Right renal cortex interstitium (tissue), 3 donors: ENCODE measurements around the gene MAMDC4. TPM values are rescaled to one million over a fixed set of nuclear protein-coding genes. Genes with fewer than 3 reads are reported as not detected.
"Not testable (repeated sequence)": the region's sequence is repeated elsewhere in the genome, so short reads cannot be mapped to it uniquely, and the experiment has no call there.

ENCODE experiments used
- DNase-seq, 3 donors: peaks; one replicate each; pipeline ENCODE4 v3.0.0-alpha.2; 2013; ENCODE audit warnings: low read depth in 3 of 3, low spot score in 2 of 3
- polyA plus RNA-seq, 3 donors: library from polyadenylated mRNA; unstranded; fragments of 120-200 nt; gene quantifications; one replicate each; pipeline ENCODE4 v1.2.1, GENCODE V29; 2013; ENCODE audit not compliant: insufficient read length in 3 of 3

Gene MAMDC4
- polyA plus RNA-seq, 3 donors = 3.1 to 4.6 (median 4.3) TPM

DNA sequence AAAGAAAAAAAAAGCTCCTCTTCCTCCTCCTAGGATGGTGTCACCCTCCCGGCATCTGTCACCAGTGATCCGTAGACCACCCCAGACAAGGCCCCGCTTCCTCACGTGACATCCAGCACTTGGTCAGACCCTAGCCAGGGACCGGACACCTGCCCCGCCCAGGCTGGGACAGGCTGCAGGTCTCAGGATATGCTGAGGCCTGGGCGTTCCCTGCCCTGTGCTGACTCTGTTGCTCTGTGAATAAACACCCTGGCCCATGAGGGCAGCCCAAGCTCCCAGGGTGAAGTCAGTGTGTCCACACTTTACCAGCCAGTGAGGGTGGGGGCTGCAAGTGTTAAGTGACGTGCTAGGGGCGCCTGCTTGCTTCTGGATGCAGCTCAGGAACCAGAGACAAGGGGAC, 8.4 kb downstream of the MAMDC4 start:
- no peak for DNase-seq

DNA sequence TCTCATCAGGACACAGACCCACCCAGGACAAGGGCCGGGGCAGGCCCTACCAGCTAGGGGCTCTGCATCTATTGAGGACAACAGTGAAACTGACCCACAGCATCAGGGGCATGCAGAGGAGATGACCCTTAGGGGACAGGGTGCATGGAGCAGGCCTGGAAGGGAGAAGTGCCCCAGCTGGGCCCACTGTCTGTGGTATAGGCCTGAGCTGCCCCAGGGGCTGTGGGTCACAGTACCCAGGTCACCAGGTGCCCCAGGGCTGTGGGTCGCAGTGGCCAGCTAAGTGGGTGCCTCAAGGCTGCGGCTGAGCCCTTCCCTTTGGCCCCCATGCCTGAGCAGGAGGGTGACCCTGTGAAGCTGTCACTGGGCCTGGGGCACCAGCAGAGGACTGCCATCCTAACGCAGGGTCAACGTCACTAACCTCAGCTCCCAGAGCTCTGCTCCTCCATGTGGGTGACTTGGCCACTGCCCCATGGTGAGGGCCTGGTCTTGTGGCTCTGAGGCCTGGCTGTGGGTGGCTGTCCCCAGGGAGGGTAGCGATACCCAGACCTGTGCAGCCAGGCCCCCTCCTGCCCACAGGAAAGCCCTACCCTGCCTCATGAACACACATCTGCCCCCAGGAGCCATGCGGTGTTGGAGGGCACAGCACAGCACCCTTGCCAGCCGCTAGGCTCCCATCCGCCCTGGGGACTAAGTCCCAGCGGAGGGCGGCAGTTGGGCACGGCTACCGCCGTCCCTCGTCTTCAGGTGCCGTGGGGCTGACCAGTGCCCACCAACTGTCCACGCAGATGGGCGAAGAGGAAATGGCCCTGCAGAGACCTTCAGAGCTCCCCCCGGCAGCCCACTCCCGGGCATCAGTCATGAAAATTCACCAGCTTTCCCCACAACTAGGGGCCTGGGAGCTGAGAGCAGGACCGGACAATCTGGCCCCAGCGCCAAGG, 9.1 kb downstream of the MAMDC4 start:
- no peak for DNase-seq

- DNase-seq = no peak
Measured at GRCh38 chr9:136861874-136862457, 9.8 kb downstream of the MAMDC4 start.

DNA sequence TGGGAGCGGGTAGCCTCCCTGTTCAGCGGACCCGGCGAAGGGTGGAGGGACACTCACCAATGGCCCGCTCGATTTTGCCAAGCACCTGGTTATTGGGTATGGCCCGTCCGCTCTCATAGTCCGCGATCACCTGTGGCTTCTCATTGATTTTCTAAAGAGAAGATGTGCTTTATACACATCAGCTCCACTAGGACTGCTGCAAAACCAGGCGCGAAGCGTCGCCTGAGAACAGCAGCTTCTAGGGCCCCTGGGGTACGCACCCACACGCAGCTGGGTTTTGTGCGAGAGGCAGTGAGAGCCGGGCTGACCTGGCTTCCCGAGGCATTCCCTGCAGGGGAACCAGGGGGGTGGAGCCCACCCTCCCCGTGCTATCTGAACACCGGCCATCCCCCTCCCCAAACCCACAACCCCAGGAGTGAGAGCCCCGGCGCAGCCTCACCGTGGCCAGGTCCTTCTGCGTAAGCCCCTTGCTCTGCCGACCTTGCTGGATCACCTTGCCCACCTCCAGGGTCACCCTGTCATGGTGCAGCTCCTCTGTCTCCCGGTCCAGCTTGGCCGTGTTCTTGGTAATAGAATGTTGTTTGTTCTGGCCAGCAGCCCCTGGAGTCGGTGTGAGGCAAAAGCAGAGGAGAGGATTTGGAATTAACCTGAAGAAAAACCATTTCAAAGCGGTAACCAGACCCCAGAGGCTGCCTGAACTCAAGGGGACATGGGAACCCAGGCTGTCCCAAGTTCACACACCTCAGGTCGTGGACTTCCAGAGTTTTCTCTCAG, 10.9 kb downstream of the MAMDC4 start:
- DNase-seq = no peak

DNA sequence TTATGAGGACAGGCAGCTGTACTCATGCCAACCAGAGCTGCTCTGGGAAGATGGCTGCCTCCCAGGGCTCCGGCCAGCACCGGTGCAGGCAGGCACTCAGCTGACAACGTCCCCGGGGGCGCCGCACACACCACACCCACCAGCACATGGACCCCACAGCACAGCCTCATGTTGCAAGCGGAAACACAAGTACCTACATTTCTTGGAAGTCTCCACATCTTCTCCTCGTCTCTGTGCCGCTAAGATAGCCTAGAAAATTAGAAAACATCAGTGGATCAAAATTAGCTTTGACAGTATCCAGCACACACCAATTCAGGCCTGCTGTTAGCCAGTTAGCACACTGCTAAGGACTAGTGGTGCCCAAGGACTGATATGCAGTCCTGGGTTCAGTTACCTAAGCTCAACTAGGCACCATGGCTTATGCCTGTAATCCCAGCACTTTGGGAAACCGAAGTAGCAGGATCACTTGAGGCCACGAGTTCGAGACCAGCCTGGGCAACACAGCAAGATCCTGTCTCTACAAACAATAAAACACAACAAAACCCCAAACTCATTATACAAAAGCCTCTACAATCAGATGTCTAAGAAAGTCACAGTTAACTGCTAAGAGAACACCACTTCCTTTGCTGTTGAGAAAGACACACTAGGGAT, 11.6 kb downstream of the MAMDC4 start:
- no peak for DNase-seq

GRCh38 chr9:136865041-136865767, 13.1 kb downstream of the MAMDC4 start:
- DNase-seq = no peak

DNA sequence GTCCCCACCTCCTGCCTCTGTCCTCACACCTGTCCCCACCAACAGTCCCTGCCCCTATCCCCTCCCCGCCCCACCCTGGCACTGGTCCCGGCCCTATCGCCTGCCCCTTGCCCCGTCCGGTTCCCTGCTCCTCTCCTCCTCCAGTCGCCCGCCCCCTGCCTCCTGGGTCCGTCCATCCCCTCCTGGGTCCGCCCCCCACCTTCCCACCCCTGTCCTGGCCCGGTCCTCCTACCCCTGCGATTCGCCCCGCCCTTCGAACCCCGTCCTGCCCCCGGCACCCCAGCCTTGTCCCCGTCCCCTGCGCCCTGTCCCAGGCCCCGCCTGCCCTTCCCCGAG, 13.6 kb downstream of the MAMDC4 start:
- no peak for DNase-seq

GRCh38 chr9:136866898-136867421, 14.8 kb downstream of the MAMDC4 start:
- DNase-seq = not testable (repeated sequence)

DNA sequence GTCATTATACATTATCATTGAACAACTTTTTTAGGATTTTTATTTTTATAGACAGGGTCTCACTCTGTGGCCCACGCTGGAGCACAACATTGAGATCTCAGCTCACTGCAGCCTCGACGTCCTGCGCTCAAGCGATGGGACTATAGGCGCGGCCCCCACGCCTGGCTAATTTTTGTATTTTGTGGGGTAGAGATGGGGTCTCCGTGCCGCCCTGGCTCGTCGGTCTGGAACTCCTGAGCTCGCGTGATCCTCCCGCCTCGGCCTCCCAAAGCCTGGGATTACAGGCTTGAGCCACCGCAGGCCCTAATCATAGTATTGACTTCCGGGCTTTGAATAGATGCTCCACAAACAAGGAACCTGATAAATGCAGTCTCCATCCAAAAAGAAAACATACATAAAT, 15.3 kb downstream of the MAMDC4 start:
- DNase-seq = no peak

- DNase-seq = no peak
Measured at GRCh38 chr9:136867917-136868316, 15.8 kb downstream of the MAMDC4 start.

DNA sequence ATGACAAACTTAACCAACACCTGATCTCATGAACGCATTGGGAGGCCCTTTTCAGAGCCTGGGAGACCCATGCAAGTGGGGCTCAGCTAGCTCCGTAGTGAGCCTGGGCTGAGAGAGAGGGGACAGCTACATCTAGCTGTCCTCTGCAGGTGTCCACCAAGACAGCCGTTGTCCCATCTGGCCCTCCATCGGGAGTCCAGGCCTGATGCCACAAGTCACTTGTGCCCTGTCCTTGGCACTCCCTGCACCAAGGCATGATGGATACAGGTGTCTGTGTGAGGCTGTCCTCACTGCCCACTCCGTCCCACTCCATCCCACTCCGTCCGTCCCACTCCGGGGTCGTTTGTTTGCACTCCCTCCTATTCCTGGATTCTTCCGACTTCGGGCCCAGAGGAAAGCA, 16.5 kb downstream of the MAMDC4 start:
- DNase-seq = no peak

DNA sequence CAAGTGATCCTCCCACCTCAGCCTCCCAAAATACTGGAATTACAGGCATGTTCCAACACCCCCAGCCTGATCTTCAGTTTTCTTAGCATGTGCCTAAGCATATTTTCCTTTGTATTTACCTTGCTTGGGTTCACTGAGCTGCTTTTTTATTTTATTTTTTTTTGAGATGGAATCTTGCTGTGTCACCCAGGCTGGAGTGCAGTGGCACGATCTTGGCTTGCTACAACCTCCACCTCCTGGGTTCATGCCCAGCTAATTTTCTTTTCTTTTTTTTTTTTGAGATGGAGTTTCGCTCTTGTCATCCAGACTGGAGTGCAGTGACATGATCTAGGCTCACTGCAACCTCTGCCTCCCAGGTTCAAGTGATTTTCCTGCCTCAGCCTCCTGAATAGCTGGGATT, 17.5 kb downstream of the MAMDC4 start:
- not testable (repeated sequence) for DNase-seq

GRCh38 chr9:136875155-136875554, 23.0 kb downstream of the MAMDC4 start:
- DNase-seq = no peak

- DNase-seq = no peak
Measured at GRCh38 chr9:136876476-136876875, 24.3 kb downstream of the MAMDC4 start.

GRCh38 chr9:136880651-136881050, 28.5 kb downstream of the MAMDC4 start:
- no peak for DNase-seq

DNA sequence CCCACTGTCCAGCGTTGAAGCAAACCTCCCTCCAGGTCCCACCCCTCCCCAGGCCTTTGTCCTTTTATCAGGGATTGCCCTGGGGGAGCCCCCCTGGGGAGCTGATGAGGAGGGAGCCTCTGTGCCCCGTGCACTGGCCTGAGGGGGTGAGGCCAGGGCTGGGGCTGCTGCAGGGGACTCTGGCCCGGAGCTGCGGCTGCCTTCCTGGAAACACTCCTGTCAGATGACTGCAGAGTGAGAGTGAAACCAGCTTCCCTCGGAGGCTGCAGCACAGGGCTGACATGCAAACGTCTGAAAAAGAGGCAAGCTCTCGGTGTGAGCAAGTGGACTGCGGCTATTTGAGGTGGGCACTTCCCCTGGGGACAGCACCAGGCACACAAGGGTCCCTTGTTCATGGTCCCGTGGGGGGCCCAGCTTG, 29.6 kb downstream of the MAMDC4 start:
- no peak for DNase-seq

DNA sequence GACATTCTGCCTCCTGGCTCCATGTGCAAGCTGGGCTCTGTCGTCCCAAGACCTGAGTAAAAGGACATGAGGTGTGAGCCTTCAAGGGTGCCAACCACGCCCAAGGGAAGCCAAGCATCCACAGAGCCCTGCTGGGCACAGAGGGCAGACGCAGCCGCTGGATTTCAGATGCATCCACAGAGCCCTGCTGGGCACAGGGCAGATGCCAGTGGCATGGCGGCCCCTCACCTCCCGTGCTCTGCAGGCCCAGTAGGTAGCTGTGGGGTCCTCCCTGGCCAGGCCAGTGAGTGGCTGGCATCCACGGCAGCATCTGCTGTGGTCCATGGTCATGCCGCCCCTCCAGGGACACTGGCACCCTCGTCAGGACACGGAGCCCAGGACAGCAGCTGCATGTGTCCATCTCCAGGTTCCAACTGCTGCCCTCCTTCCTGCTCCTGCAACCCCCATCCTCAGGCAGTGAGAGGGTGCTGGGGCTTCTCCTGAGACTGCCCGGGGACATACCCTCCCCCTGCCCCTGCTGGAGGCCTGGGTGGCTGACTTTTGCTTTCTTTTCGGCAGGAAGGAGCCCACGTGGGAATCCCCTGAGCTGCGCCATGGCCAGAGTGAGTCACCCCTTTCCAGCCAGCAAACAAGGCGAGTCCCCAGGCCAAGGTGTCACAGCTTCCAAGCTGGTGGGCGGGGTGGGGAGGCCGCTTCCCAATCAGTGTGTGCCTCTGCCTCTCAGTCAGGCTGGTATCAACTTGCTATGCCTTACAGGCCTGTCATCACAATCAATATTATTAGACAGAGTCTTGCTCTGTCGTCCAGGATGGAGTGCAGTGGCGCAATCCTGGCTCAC, 30.2 kb downstream of the MAMDC4 start:
- DNase-seq = no peak

GRCh38 chr9:136882947-136883283, 30.8 kb downstream of the MAMDC4 start:
- not testable (repeated sequence) for DNase-seq

- DNase-seq = not testable (repeated sequence)
Measured at GRCh38 chr9:136883670-136884069, 31.5 kb downstream of the MAMDC4 start.
